Measurements from ENCODE around the gene LMNTD1. TPM values are rescaled to one million over a fixed set of nuclear protein-coding genes. Genes with fewer than 3 reads are reported as not detected.
"Not testable (repeated sequence)": the region's sequence is repeated elsewhere in the genome, so short reads cannot be mapped to it uniquely, and the experiment has no call there.

The LMNTD1 gene
- total RNA-seq, 1 donor from 2014 or later, result not detected

DNA sequence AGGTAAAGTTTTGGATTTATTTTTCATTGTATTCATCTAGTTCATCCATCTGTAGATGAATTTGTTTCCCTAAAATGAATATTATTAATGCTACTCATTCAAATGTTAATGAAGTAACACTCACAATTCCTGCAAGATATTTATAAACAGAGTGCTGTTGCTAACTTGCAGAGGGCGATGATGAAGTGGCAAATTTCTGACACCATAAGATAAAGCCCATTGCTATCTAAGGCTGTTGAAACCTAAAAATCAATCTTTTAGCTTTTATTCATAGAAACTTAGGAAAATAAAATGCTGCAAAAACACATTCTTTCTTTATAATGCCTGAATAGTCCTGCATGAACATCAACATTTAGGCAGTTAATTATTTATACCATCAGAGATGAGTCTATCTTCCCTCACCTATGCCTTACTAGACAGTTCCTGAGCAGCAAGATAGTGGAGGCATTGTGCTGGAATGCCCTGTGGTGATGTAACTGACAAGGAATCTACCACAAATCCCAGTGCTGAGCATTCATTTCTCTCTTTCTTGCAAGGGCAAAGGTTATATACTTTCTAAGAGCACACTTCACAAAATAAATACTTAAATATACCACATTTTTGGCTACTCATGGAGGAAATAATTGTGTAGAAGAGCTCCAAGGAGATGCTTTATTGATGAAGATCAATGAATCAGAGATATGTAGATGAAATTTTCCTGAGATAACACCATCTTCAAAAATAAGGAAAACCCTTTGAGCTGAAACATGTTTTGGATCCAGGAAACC lies 57.6 kb downstream of the LMNTD1 start:
- Mint-ChIP-seq H3K36me3 (ENCODE audit: low read depth, unreplicated experiment) (no peaks in the 10 kb centered on the region), H3K4me1 (ENCODE audit: unreplicated experiment) (no peaks in the 10 kb centered on the region), H3K27ac (ENCODE audit: unreplicated experiment) (no peak overlapping the region), H3K27me3 (ENCODE audit: unreplicated experiment) (no peaks in the 10 kb centered on the region), H3K4me3 (ENCODE audit: unreplicated experiment) (no peak overlapping the region), H3K9me3 (ENCODE audit: unreplicated experiment) (no peaks in the 10 kb centered on the region)
- TF ChIP-seq, protein P1, sequence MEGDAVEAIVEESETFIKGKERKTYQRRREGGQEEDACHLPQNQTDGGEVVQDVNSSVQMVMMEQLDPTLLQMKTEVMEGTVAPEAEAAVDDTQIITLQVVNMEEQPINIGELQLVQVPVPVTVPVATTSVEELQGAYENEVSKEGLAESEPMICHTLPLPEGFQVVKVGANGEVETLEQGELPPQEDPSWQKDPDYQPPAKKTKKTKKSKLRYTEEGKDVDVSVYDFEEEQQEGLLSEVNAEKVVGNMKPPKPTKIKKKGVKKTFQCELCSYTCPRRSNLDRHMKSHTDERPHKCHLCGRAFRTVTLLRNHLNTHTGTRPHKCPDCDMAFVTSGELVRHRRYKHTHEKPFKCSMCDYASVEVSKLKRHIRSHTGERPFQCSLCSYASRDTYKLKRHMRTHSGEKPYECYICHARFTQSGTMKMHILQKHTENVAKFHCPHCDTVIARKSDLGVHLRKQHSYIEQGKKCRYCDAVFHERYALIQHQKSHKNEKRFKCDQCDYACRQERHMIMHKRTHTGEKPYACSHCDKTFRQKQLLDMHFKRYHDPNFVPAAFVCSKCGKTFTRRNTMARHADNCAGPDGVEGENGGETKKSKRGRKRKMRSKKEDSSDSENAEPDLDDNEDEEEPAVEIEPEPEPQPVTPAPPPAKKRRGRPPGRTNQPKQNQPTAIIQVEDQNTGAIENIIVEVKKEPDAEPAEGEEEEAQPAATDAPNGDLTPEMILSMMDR (IDR thresholded peaks at IDR 0.05; ENCODE audit: unreplicated experiment), result no peak
- no peak for DNase-seq (ENCODE audit: low spot score)

DNA sequence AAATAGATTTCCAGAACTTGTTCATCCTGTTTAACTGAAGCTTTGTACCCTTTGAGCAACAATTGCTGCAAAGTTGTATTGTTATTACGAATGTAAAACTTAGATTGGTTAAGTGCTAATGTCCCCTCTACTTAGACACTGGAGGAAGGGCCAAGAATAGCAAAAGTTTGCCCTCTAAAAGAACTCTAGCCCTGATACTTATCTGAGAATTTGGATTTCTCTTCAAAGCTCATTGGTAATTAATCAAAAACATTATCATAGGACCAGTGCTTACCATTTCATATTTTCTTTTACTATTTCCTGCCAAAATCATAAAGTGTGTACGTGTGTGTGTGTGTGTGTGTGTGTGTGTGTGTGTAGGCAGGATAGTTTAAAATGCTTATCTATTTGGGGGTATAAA lies 58.2 kb downstream of the LMNTD1 start:
- TF ChIP-seq, protein P1 (IDR thresholded peaks at IDR 0.05; ENCODE audit: unreplicated experiment), result no peak
- Mint-ChIP-seq H3K4me1 (ENCODE audit: unreplicated experiment) (no peaks in the 10 kb centered on the region), H3K9me3 (ENCODE audit: unreplicated experiment) (no peaks in the 10 kb centered on the region), H3K27ac (ENCODE audit: unreplicated experiment) (no peak overlapping the region), H3K4me3 (ENCODE audit: unreplicated experiment) (no peak overlapping the region), H3K36me3 (ENCODE audit: low read depth, unreplicated experiment) (no peaks in the 10 kb centered on the region), H3K27me3 (ENCODE audit: unreplicated experiment) (no peaks in the 10 kb centered on the region)
- DNase-seq (ENCODE audit: low spot score), result no peak

DNA sequence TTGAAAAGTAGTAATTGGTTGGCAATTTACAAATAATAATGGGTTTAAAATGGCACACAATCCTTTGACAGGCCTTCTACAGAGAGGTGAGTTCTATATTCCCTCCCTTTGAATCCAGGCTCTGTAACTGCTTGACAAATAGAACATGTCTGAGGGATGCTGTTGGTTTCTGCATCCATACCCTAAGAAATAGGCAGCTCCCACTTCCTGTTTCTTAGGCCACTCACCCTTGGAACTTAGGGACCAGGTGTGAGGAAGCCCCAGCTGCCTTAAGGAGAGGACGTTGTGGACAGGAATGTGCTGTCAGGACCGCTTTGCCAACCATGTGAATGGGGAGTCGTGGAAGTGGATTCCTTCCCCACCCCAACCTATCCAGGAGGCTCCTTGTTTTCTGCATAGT lies 59.4 kb downstream of the LMNTD1 start:
- DNase-seq (ENCODE audit: low spot score), result no peak
- Mint-ChIP-seq H3K4me1 (ENCODE audit: unreplicated experiment) (no peaks in the 10 kb centered on the region), H3K27ac (ENCODE audit: unreplicated experiment) (no peak overlapping the region), H3K9me3 (ENCODE audit: unreplicated experiment) (no peaks in the 10 kb centered on the region), H3K4me3 (ENCODE audit: unreplicated experiment) (no peak overlapping the region), H3K27me3 (ENCODE audit: unreplicated experiment) (no peaks in the 10 kb centered on the region), H3K36me3 (ENCODE audit: low read depth, unreplicated experiment) (no peaks in the 10 kb centered on the region)
- TF ChIP-seq, protein P1 (IDR thresholded peaks at IDR 0.05; ENCODE audit: unreplicated experiment), result no peak

DNA sequence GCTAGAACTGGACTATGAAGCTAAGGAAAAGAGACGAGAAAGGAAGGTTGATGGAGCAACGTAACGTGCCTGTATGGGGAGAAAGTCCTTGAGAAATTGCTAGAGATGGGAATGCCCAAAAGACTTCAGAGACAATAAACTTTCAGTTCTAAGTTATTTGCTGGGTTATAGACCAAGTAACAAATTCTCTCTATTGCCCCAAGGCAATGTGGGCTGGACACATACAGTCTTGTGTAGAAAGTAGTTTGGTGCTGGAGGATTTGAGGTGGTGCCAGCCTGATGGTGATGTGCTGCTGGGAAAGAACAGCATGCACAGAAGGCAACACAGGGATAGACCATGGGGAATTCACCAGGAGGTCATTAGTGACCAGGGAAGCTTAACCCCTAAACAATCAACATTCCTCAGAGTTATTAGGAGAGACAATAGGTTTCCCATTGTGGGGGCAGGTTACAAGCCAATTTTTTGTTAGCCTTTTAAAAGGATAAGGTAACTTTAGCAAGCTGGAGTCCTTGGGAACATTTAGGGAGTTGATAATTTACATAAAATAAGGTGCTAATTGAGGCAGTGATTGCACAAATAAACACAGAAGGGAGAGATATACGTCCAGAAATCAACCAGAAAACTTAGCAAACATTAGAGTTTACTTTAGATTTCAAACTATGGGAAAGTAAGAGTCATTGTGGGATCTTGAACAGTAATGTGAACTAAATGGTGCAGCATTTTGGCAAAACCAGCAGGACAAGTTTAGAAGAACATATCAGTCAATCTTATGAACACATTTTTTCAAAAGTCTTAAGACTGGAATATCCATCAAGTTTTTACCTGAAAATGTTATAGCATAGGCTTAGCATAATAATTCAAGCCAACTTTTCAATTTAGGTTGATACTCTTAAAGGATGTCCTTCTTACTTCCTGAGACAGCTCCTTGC lies 61.4 kb downstream of the LMNTD1 start:
- Mint-ChIP-seq H3K4me1 (ENCODE audit: unreplicated experiment) (no peaks in the 10 kb centered on the region), H3K27me3 (ENCODE audit: unreplicated experiment) (no peaks in the 10 kb centered on the region), H3K36me3 (ENCODE audit: low read depth, unreplicated experiment) (no peaks in the 10 kb centered on the region), H3K4me3 (ENCODE audit: unreplicated experiment) (no peak overlapping the region), H3K27ac (ENCODE audit: unreplicated experiment) (no peak overlapping the region), H3K9me3 (ENCODE audit: unreplicated experiment) (no peaks in the 10 kb centered on the region)
- TF ChIP-seq, protein P1 (IDR thresholded peaks at IDR 0.05; ENCODE audit: unreplicated experiment), result no peak
- no peak for DNase-seq (ENCODE audit: low spot score)

DNA sequence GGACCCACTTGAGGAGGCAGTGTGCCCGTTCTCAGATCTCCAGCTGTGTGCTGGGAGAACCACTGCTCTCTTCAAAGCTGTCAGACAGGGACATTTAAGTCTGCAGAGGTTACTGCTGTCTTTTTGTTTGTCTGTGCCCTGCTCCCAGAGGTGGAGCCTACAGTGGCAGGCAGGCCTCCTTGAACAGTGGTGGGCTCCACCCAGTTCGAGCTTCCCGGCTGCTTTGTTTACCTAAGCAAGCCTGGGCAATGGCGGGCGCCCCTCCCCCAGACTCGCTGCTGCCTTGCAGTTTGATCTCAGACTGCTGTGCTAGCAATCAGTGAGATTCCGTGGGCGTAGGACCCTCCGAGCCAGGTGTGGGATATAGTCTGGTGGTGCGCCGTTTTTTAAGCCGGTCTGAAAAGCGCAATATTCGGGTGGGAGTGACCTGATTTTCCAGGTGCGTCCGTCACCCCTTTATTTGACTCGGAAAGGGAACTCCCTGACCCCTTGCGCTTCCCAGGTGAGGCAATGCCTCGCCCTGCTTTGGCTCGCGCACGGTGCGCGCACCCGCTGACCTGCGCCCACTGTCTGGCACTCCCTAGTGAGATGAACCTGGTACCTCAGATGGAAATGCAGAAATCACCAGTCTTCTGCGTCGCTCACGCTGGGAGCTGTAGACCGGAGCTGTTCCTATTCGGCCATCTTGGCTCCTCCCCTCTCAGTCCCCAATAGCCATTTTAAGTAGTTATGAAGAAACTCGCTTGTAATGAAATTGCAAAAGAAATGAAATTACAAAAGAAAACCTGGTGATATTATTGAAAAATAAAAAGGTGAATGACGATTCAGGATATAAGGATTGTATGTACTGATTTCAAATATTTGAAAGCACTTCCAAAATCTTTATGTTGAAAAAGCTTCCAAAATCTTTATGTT lies 63.9 kb downstream of the LMNTD1 start:
- not testable (repeated sequence) for H3K9me3 Mint-ChIP-seq (ENCODE audit: unreplicated experiment); H3K27me3 Mint-ChIP-seq (ENCODE audit: unreplicated experiment); H3K4me1 Mint-ChIP-seq (ENCODE audit: unreplicated experiment); H3K36me3 Mint-ChIP-seq (ENCODE audit: low read depth, unreplicated experiment); H3K27ac Mint-ChIP-seq (ENCODE audit: unreplicated experiment); DNase-seq (ENCODE audit: low spot score); H3K4me3 Mint-ChIP-seq (ENCODE audit: unreplicated experiment)

Data from endothelial cell (in vitro differentiated cells).